Heart right ventricle (tissue), 16 donors: ENCODE measurements around the gene BID. TPM values are rescaled to one million over a fixed set of nuclear protein-coding genes. Genes with fewer than 3 reads are reported as not detected.
A peak's percentile ranks its signal among the peaks of the same experiment; 100 is the strongest.

ENCODE experiments used
- ATAC-seq, 8 donors: fragments of 200-7000 bp; cut with Tn5 transposase; one replicate each; pipeline ENCODE4 v1.9.1; 2020; ENCODE audit warnings: mild to moderate bottlenecking in 8 of 8, moderate library complexity in 8 of 8, moderate number of reproducible peaks in 1 of 8
- DNase-seq, 2 donors: peaks; one replicate each; pipeline ENCODE4 v3.0.0-alpha.2; 2020
- H3K27ac ChIP-seq, 10 donors: fragments of 200-600 bp; sonication (generic) in 2 of 10; one replicate each; pipeline versions ENCODE4 v1.5.0 to v1.8.0; 2020 to 2022; ENCODE audit warnings: mild to moderate bottlenecking in 3 of 10
- H3K27me3 ChIP-seq, 7 donors: fragments of 200-600 bp; one replicate each; pipeline ENCODE4 v1.8.0; 2021 to 2022; ENCODE audit warnings: mild to moderate bottlenecking in 2 of 7
- H3K36me3 ChIP-seq, 9 donors: fragments of 200-600 bp; sonication (generic) in 1 of 9; one replicate each; pipeline versions ENCODE4 v1.5.0 to v1.8.0; 2020 to 2022; ENCODE audit warnings: mild to moderate bottlenecking in 2 of 9
- H3K4me1 ChIP-seq, 9 donors: fragments of 200-600 bp; sonication (generic) in 1 of 9; one replicate each; pipeline versions ENCODE4 v1.5.0 to v1.8.0; 2020 to 2022; ENCODE audit warnings: mild to moderate bottlenecking in 4 of 9
- H3K4me3 ChIP-seq, 10 donors: fragments of 200-600 bp; sonication (generic) in 2 of 10; one replicate each; pipeline versions ENCODE4 v1.5.0 to v1.8.0; 2020 to 2022; ENCODE audit warnings: mild to moderate bottlenecking in 7 of 10, moderate library complexity in 2 of 10
- H3K9me3 ChIP-seq, 11 donors: fragments of 200-600 bp in 10 of 11; sonication (generic) in 2 of 11; one replicate each; pipeline versions ENCODE4 v1.5.0 to v1.8.0; 2013 to 2022; ENCODE audit warnings: mild to moderate bottlenecking in 2 of 11, control low read depth in 1 of 11, moderate library complexity in 1 of 11
- WGBS, 2 donors: extraction: QIAGEN DNeasy Blood & Tissue Kit; methylation state at CpG; one replicate each; pipeline ENCODE4 v1.1.7; 2013; ENCODE audit warnings: inconsistent platforms in 1 of 2; 5-methylcytosine and 5-hydroxymethylcytosine counted together
- intact Hi-C, 10 donors: fragments of 100-400 bp; cut with DNase I; formaldehyde crosslinking; loops; one replicate each; pipeline versions ENCODE4 v1.11.1 to v1.14.2; 2022
- long read RNA-seq, 3 donors: library from polyadenylated mRNA; unstranded; transcript quantifications; one replicate each; pipeline ENCODE4 v2.0.0, GENCODE V29; 2020 to 2021
- polyA plus RNA-seq, 2 donors: library from polyadenylated mRNA; stranded (reverse); fragments of 200-250 nt; gene quantifications; one replicate each; pipeline ENCODE4 v1.2.3, GENCODE V29; 2013
- total RNA-seq, 10 donors: library from RNA; stranded (reverse); fragmentation: NEBNext Ultra II Directional in 3 of 10; extraction: Animal tissue kit (Norgen Biotek cat#: 25700) in 3 of 10; gene quantifications; one replicate each; pipeline versions ENCODE4 v1.2.1 to v1.2.4, GENCODE V29; 2021 to 2023
- TF ChIP-seq, protein P1 (sequence below), 9 donors: fragments of 200-600 bp; sonication (generic) in 2 of 9; IDR thresholded peaks; one replicate each; pipeline versions ENCODE4 v1.5.0 to v1.8.0; 2021 to 2022; ENCODE audit warnings: antibody characterized with exemption in 9 of 9, mild to moderate bottlenecking in 5 of 9, moderate library complexity in 1 of 9
- donor health status: Arrhythmogenic right ventricular cardiomyopathy.
- donor health status: ischemic (EF 13 %, LVEDD 7.1; RV severe dilation, severe dysfunction).
- donor health status: healthy with polysubstance abuse.
- donor health status: DM: no; HTN: yes; CAD: no.
- donor health status: DM: no; HTN: no; CAD: no.
- donor health status: ischemic (EF 25% LVEDD 6.9; RV normal size, moderate dysfunction).
- donor health status: ischemic (EF 25% LVEDD 5.7; RV mildly dilated, moderate dysfunction).
- donor health status: healthy.
- donor health status: DM: yes; HTN: yes; CAD: no.
- donor health status: Ischemic cardiomyopathy.
- donor health status: ischemic (EF 35%, LVEDD 5.7; RV mildly dilated, moderate dysfunction).
- donor health status: nonischemic (EF 11% LVEDD 7.7; RV severe dilation, severe dysfunction).
- donor health status: DM: yes; HTN: yes; CAD: no.
- donor health status: PGD.
- donor health status: ischemic (EF 29% LVEDD 5.4; RV normal size, mild dysfunction).
- donor health status: nonischemic (EF 23%, LVEDD 6.1; RV moderate dilation, normal function).

Gene BID
- total RNA-seq = 10 to 100 TPM in 5 of 10 donors, 1 to 10 TPM in 5; 5.6 to 24.1 (median 10.5) TPM
- polyA plus RNA-seq = 10 to 100 TPM; 10.2 to 42.9 TPM
- long read RNA-seq, donor 1, transcript BID-215 (6 exons, 2,199 nt) = major isoform, 22 of 30 reads
- long read RNA-seq, donor 1, partial matches to known transcripts = 1 of 30 reads
- long read RNA-seq, donor 1, other reads (novel, unspliced or antisense) = 4 of 30 reads
- long read RNA-seq, donor 2, transcript BID-215 (6 exons, 2,199 nt) = major isoform, 18 of 21 reads
- long read RNA-seq, donor 2, partial matches to known transcripts = 0 of 21 reads
- long read RNA-seq, donor 2, other reads (novel, unspliced or antisense) = 2 of 21 reads
- long read RNA-seq, donor 3, transcript BID-215 (6 exons, 2,199 nt) = major isoform, 28 of 228 reads
- long read RNA-seq, donor 3, transcript BID-204 (5 exons, 2,129 nt) = minor isoform, 5 of 228 reads
- long read RNA-seq, donor 3, partial matches to known transcripts = 4 of 228 reads
- long read RNA-seq, donor 3, other reads (novel, unspliced or antisense) = 188 of 228 reads

- H3K4me1 ChIP-seq = peaks cover 3 to 83% (median 20%) of the 10 kb centered on the region in 9 donors
- H3K36me3 ChIP-seq = no peaks in the 10 kb centered on the region
- H3K9me3 ChIP-seq = no peaks in the 10 kb centered on the region
- TF ChIP-seq, protein P1, sequence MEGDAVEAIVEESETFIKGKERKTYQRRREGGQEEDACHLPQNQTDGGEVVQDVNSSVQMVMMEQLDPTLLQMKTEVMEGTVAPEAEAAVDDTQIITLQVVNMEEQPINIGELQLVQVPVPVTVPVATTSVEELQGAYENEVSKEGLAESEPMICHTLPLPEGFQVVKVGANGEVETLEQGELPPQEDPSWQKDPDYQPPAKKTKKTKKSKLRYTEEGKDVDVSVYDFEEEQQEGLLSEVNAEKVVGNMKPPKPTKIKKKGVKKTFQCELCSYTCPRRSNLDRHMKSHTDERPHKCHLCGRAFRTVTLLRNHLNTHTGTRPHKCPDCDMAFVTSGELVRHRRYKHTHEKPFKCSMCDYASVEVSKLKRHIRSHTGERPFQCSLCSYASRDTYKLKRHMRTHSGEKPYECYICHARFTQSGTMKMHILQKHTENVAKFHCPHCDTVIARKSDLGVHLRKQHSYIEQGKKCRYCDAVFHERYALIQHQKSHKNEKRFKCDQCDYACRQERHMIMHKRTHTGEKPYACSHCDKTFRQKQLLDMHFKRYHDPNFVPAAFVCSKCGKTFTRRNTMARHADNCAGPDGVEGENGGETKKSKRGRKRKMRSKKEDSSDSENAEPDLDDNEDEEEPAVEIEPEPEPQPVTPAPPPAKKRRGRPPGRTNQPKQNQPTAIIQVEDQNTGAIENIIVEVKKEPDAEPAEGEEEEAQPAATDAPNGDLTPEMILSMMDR (IDR thresholded peaks at IDR 0.05) = no peak
- H3K27me3 ChIP-seq = no peaks in the 10 kb centered on the region
- DNase-seq = peak; percentile 54 to 60
- H3K27ac ChIP-seq = peak within 1 kb of the TSS; percentile 29 to 98 (median 73)
- ATAC-seq = peak in 7 of 8 donors; percentile 14 to 70 (median 46)
- peak within 1 kb of the TSS; percentile 30 to 81 (median 73) for H3K4me3 ChIP-seq
- intact Hi-C loops = loop anchor here in 1 of 10 donors (10.0 kb wide), 1 partner anchor 140 kb away; the partner anchor contains the start of gene BCL2L13
- WGBS, 2 donors = 2 to 3% methylated on average over 21 to 64 of the region's 64 CpGs
These were observed at the start of gene BID for GRCh38 chr22:17774206-17774925. Gene BID (minus strand): TSS chr22:17774469. CDS start chr22:17750116, 24,353 bp downstream.

DNA sequence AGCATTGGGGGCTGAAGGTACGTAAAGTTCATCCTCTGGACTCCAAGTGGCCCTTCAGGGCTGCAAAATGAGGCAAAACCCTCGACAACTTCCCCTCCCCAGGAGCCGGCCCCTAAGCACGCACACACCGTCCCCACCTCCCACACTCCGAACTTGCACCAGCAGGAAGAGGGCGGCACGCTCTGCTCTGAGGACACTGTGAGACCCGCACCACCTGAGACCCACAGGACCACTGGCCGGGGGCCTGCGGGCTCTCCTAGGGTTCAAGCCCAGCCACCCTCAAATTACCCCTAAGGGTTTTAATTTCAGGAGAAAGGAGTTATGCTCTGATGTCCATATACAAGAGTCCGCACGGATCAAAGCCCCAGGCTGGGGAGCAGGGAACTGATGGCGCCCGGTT lies 49.7 kb upstream of the BID start:
- peak overlapping the region in 3 of 10 donors; percentile 14 to 61 (median 14) for H3K27ac ChIP-seq
- peaks cover 0 to 23% (median 5%) of the 10 kb centered on the region in 9 donors for H3K4me1 ChIP-seq
- no peak for ATAC-seq
- no peaks in the 10 kb centered on the region for H3K27me3 ChIP-seq
- intact Hi-C loops = loop anchor here in 1 of 10 donors (10.0 kb wide), 1 partner anchor 201 kb away; the partner anchor contains the start of gene MICAL3
- DNase-seq = no peak
- 90 to 94% methylated on average over 15 of the region's 15 CpGs for WGBS, 2 donors
- H3K4me3 ChIP-seq = no peak overlapping the region
- H3K36me3 ChIP-seq = peaks cover 0 to 87% (median 20%) of the 10 kb centered on the region in 9 donors
- TF ChIP-seq, protein P1 (IDR thresholded peaks at IDR 0.05) = no peak
- no peaks in the 10 kb centered on the region for H3K9me3 ChIP-seq

GRCh38 chr22:17823226-17823625 lies 49.0 kb upstream of the BID start:
- peaks cover 0 to 16% (median 4%) of the 10 kb centered on the region in 9 donors for H3K4me1 ChIP-seq
- 95 to 96% methylated on average over 4 of the region's 4 CpGs for WGBS, 2 donors
- DNase-seq = no peak
- intact Hi-C loops = loop anchor here in 1 of 10 donors (10.0 kb wide), 1 partner anchor 202 kb away; the partner anchor contains the start of gene MICAL3
- no peak overlapping the region for H3K27ac ChIP-seq
- H3K36me3 ChIP-seq = peaks cover 0 to 89% (median 24%) of the 10 kb centered on the region in 9 donors
- no peak for ATAC-seq
- TF ChIP-seq, protein P1 (IDR thresholded peaks at IDR 0.05) = no peak
- no peak overlapping the region for H3K4me3 ChIP-seq
- H3K27me3 ChIP-seq = no peaks in the 10 kb centered on the region
- H3K9me3 ChIP-seq = no peaks in the 10 kb centered on the region

GRCh38 chr22:17822087-17822486 lies 47.8 kb upstream of the BID start:
- H3K36me3 ChIP-seq = peaks cover 0 to 90% (median 32%) of the 10 kb centered on the region in 9 donors
- ATAC-seq (no peak), DNase-seq (no peak)
- TF ChIP-seq, protein P1 (IDR thresholded peaks at IDR 0.05) = no peak
- H3K27me3 ChIP-seq = no peaks in the 10 kb centered on the region
- H3K4me3 ChIP-seq = no peak overlapping the region
- WGBS, 2 donors = 92 to 96% methylated on average over 13 of the region's 13 CpGs
- intact Hi-C loops = loop anchor here in 1 of 10 donors (10.0 kb wide), 1 partner anchor 203 kb away; the partner anchor contains the start of gene MICAL3
- no peaks in the 10 kb centered on the region for H3K9me3 ChIP-seq
- peaks cover 0 to 12% (median 0%) of the 10 kb centered on the region in 9 donors for H3K4me1 ChIP-seq
- no peak overlapping the region for H3K27ac ChIP-seq
